CD4-positive, alpha-beta T cell (primary cell): Measurements from ENCODE around the gene NPLOC4. TPM values are rescaled to one million over a fixed set of nuclear protein-coding genes. Genes with fewer than 3 reads are reported as not detected.

Source experiments
- ATAC-seq: fragments of 200-7000 bp; cut with Tn5 transposase; one replicate; pipeline ENCODE4 v1.10.0; 2022; ENCODE audit warnings: mild to moderate bottlenecking; ENCODE audit not compliant: poor library complexity
- CTCF ChIA-PET: fragments of 350-600 bp; sonication (Branson Sonifier 250); formaldehyde crosslinking; loops from one replicate; lab custom pipeline; 2021; ENCODE audit warnings: antibody characterized with exemption, inconsistent platforms; lab: Charles Lee
- POLR2A ChIA-PET: fragments of 350-600 bp; sonication (Branson Sonifier 250); formaldehyde crosslinking; loops from one replicate; lab custom pipeline; 2021; ENCODE audit warnings: antibody characterized with exemption, inconsistent platforms; lab: Charles Lee
- DNase-seq, 14 experiments: peaks; one replicate each; pipeline ENCODE4 v3.0.0-alpha.2; 2013 to 2020; ENCODE audit warnings: mixed read lengths in 2 of 14
- H3K27ac ChIP-seq, 2 donors: one replicate each; pipeline versions ENCODE4 v1.5.1 to v1.7.0; 2013; ENCODE audit warnings: low read length in 2 of 2, low read depth in 1 of 2, mild to moderate bottlenecking in 1 of 2
- H3K27me3 ChIP-seq, 2 experiments: 1 replicate in 1 of 2; 2 replicates in 1 of 2; pipeline versions ENCODE4 v1.6.1 to v1.7.0; 2013; ENCODE audit warnings: low read length in 2 of 2, control low read depth in 1 of 2, mild to moderate bottlenecking in 1 of 2, moderate library complexity in 1 of 2; ENCODE audit not compliant: insufficient read depth in 2 of 2, control insufficient read depth in 1 of 2
- H3K36me3 ChIP-seq: one replicate; pipeline ENCODE4 v1.6.1; 2013; ENCODE audit warnings: low read length, control low read depth; ENCODE audit not compliant: insufficient read depth
- H3K4me1 ChIP-seq: one replicate; pipeline ENCODE4 v1.6.1; 2013; ENCODE audit warnings: low read length, control low read depth; ENCODE audit not compliant: insufficient read depth
- H3K4me3 ChIP-seq: one replicate; pipeline ENCODE4 v1.5.1; 2013; ENCODE audit warnings: mild to moderate bottlenecking, low read length, moderate library complexity
- H3K9me3 ChIP-seq, 2 experiments: 1 replicate in 1 of 2; 2 replicates in 1 of 2; pipeline versions ENCODE4 v1.6.1 to v1.7.0; 2013; ENCODE audit warnings: low read length in 2 of 2, mild to moderate bottlenecking in 2 of 2, control low read depth in 1 of 2, moderate library complexity in 1 of 2; ENCODE audit not compliant: control insufficient read depth in 1 of 2, insufficient read depth in 1 of 2
- H3K27ac Mint-ChIP-seq: one replicate; pipeline ENCODE4 v1.8.0; 2020; ENCODE audit warnings: mixed read lengths
- H3K27me3 Mint-ChIP-seq: one replicate; pipeline ENCODE4 v1.8.0; 2021; ENCODE audit warnings: mixed read lengths
- H3K36me3 Mint-ChIP-seq: one replicate; pipeline ENCODE4 v1.8.0; 2021; ENCODE audit warnings: low read depth, mixed read lengths
- H3K4me1 Mint-ChIP-seq: one replicate; pipeline ENCODE4 v1.8.0; 2021; ENCODE audit warnings: low read depth, mixed read lengths
- H3K4me3 Mint-ChIP-seq: one replicate; pipeline ENCODE4 v1.8.0; 2020; ENCODE audit warnings: mild to moderate bottlenecking, mixed read lengths
- H3K9me3 Mint-ChIP-seq: one replicate; pipeline ENCODE4 v1.8.0; 2020; ENCODE audit warnings: mixed read lengths
- intact Hi-C, 2 experiments: fragments of 100-400 bp; cut with DNase I in 1 of 2; cut with micrococcal nuclease in 1 of 2; formaldehyde crosslinking; loops; one replicate each; pipeline versions ENCODE4 v1.15.1 to v1.9.0; 2023 to 2025; cut with DNase I, micrococcal nuclease
- total RNA-seq, 174 experiments: library from RNA in 2 of 174; stranded (reverse) in 2 of 174; gene quantifications; one replicate each; pipeline ENCODE4 v1.2.3 and lab custom pipeline; 2021 to 2026
- TF ChIP-seq, protein P1 (sequence below): fragments of 200-600 bp; IDR thresholded peaks from one replicate; pipeline ENCODE4 v1.8.0; 2022; ENCODE audit warnings: antibody characterized with exemption, mild to moderate bottlenecking

The NPLOC4 gene
- total RNA-seq, 2 experiments from 2014 or later, result 61.0 to 62.4 TPM

DNA sequence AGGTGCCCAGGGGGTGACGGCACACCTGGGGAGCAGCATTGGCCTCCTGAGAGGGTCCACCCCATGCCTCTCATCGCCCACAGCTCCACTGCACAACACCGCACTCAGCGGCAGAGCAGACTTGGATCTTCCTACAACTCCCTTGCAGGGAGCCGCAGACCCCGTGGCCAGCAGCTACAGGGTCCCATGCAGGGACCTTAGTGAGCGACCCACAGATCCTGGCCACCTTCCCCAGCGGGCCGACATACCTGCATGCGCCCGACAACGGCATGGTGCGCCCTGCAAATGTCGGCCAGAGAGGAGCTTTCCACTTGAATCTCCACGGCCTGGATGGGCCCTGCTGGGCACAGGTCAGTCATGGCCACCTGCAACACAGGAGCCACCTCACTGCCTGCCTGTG is 93.2 kb downstream of the NPLOC4 start:
- Histone ChIP-seq H3K4me3 (no peak overlapping the region), H3K27me3 (peaks cover 0 to 4% of the 10 kb centered on the region in 2 experiments), H3K9me3 (no peaks in the 10 kb centered on the region), H3K36me3 (peaks cover 58% of the 10 kb centered on the region), H3K27ac (no peak overlapping the region), H3K4me1 (no peaks in the 10 kb centered on the region)
- ChIA-PET CTCF (no interaction called here), POLR2A (interaction anchor here (1.1 kb wide), 1 partner anchor 28 kb away, joined by 3 read pairs; no protein-coding TSS in a partner anchor)
- ATAC-seq (no peak), DNase-seq (no peak)
- TF ChIP-seq, protein P1, sequence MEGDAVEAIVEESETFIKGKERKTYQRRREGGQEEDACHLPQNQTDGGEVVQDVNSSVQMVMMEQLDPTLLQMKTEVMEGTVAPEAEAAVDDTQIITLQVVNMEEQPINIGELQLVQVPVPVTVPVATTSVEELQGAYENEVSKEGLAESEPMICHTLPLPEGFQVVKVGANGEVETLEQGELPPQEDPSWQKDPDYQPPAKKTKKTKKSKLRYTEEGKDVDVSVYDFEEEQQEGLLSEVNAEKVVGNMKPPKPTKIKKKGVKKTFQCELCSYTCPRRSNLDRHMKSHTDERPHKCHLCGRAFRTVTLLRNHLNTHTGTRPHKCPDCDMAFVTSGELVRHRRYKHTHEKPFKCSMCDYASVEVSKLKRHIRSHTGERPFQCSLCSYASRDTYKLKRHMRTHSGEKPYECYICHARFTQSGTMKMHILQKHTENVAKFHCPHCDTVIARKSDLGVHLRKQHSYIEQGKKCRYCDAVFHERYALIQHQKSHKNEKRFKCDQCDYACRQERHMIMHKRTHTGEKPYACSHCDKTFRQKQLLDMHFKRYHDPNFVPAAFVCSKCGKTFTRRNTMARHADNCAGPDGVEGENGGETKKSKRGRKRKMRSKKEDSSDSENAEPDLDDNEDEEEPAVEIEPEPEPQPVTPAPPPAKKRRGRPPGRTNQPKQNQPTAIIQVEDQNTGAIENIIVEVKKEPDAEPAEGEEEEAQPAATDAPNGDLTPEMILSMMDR, result no peak
- H3K9me3 Mint-ChIP-seq, result no peaks in the 10 kb centered on the region
- H3K4me1 Mint-ChIP-seq, result no peaks in the 10 kb centered on the region
- no peaks in the 10 kb centered on the region for H3K27me3 Mint-ChIP-seq
- H3K4me3 Mint-ChIP-seq, result no peak overlapping the region
- peaks cover 24% of the 10 kb centered on the region for H3K36me3 Mint-ChIP-seq
- no peak overlapping the region for H3K27ac Mint-ChIP-seq
- intact Hi-C loops, result no loop called here

DNA sequence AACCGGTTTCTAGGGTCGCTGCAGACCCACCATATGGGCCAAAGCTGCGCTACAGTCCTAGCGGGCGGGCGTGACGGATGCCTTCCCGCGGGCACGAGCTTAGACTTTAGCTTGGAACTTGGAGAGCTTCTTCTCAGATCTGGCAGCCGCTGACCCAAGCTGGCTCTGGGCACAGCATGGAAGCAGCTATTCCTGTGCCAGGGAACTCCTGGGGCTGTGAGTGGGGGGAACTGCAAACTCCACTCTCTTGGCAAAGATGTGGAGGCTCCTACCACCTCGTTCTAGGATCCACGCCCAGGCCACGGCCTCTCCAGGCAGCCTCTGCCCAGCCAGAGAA is 93.6 kb downstream of the NPLOC4 start:
- TF ChIP-seq, protein P1, result no peak
- CTCF ChIA-PET, result no interaction called here
- H3K4me1 ChIP-seq, result no peaks in the 10 kb centered on the region
- no peaks in the 10 kb centered on the region for H3K27me3 Mint-ChIP-seq
- peaks cover 0 to 4% of the 10 kb centered on the region in 2 experiments for H3K27me3 ChIP-seq
- H3K9me3 Mint-ChIP-seq, result no peaks in the 10 kb centered on the region
- no peak overlapping the region for H3K4me3 ChIP-seq
- H3K27ac Mint-ChIP-seq, result no peak overlapping the region
- H3K27ac ChIP-seq, result no peak overlapping the region
- POLR2A ChIA-PET, result interaction anchor here (1.1 kb wide), 1 partner anchor 28 kb away, joined by 3 read pairs; no protein-coding TSS in a partner anchor
- no peak overlapping the region for H3K4me3 Mint-ChIP-seq
- H3K36me3 Mint-ChIP-seq, result peaks cover 24% of the 10 kb centered on the region
- no peak for ATAC-seq
- peaks cover 57% of the 10 kb centered on the region for H3K36me3 ChIP-seq
- no peak for DNase-seq
- H3K4me1 Mint-ChIP-seq, result no peaks in the 10 kb centered on the region
- H3K9me3 ChIP-seq, result no peaks in the 10 kb centered on the region
- intact Hi-C loops, result no loop called here

DNA sequence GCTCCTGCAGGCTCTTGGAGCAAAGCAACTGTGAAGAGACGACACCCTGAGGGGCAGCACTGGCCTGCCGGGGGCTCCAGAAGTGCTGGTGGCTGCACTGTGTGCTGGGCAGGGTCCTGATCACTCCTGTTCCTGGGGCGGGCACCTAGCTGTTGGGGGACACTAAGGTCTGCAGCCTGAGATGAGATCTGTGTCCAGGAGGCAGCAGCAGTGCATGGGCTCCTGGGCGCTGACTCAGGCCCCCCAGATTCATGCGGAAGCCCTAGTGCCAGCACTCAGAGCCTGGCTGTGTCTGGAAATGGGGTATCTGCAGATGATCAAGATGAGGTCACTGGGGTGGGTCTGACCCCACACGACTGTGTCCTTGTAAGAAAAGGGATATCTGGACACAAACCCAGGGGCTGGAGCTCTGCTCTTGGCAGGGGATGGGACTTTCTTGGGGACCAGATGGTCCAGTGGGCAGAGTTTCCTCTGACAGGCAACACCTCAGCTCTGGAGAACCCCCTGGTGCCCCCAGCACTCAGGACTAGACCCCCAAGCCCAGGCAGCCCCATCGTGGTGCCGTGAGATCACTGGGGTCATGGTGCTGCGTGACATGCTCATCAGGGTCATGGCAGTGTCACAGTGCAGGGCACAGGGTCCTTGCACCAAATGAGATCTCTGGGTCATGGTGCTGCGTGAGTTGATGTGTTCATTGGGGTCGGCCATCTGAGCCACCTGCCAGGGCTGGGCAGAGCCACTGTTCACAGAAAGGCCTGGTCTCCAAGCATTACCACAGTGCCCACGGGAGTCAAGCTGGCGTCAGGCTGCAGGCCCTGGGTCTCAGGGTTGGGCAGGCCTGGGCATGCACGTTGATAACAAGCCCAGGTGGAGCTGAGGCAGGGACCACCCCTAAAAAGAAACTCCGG is 94.2 kb downstream of the NPLOC4 start:
- Mint-ChIP-seq H3K9me3 (no peaks in the 10 kb centered on the region), H3K27ac (no peak overlapping the region), H3K27me3 (peaks cover 6% of the 10 kb centered on the region), H3K4me3 (no peak overlapping the region), H3K36me3 (peaks cover 24% of the 10 kb centered on the region), H3K4me1 (no peaks in the 10 kb centered on the region)
- Histone ChIP-seq H3K9me3 (peaks cover 0 to 3% of the 10 kb centered on the region in 2 experiments), H3K27me3 (peaks cover 4 to 7% of the 10 kb centered on the region in 2 experiments), H3K36me3 (peaks cover 51% of the 10 kb centered on the region), H3K4me1 (peaks cover 1% of the 10 kb centered on the region), H3K27ac (no peak overlapping the region), H3K4me3 (no peak overlapping the region)
- ATAC-seq, result no peak
- POLR2A ChIA-PET, result interaction anchor here (1.1 kb wide), 1 partner anchor 27 kb away, joined by 3 read pairs; no protein-coding TSS in a partner anchor
- no peak for DNase-seq
- intact Hi-C loops, result no loop called here
- CTCF ChIA-PET, result no interaction called here
- TF ChIP-seq, protein P1, result no peak
